Parathyroid adenoma (tissue), 2 donors: ENCODE measurements around the gene ANKRD53.

Experiments used
- H2AFZ ChIP-seq: fragments of 300-600 bp; sonication (generic); one replicate; pipeline ENCODE4 v1.7.0; 2017; ENCODE audit warnings: antibody characterized with exemption, mild to moderate bottlenecking
- H3K27ac ChIP-seq: fragments of 300-600 bp; sonication (generic); one replicate; pipeline ENCODE4 v1.7.0; 2017
- H3K27me3 ChIP-seq: fragments of 300-600 bp; sonication (generic); one replicate; pipeline ENCODE4 v1.7.0; 2017; ENCODE audit warnings: low read length; ENCODE audit not compliant: control insufficient read depth, insufficient read depth
- H3K36me3 ChIP-seq: fragments of 300-600 bp; sonication (generic); one replicate; pipeline ENCODE4 v1.7.0; 2017; ENCODE audit warnings: low read length; ENCODE audit not compliant: control insufficient read depth, insufficient read depth
- H3K4me1 ChIP-seq: fragments of 300-600 bp; sonication (generic); one replicate; pipeline ENCODE4 v1.7.0; 2017; ENCODE audit warnings: control low read depth
- H3K4me2 ChIP-seq: fragments of 300-600 bp; sonication (generic); one replicate; pipeline ENCODE4 v1.7.0; 2017; ENCODE audit warnings: low read length
- H3K4me3 ChIP-seq: fragments of 300-600 bp; sonication (generic); one replicate; pipeline ENCODE4 v1.7.0; 2017; ENCODE audit warnings: low read depth, low read length
- H3K79me2 ChIP-seq: fragments of 300-600 bp; sonication (generic); one replicate; pipeline ENCODE4 v1.7.0; 2017; ENCODE audit warnings: control low read depth
- H3K9ac ChIP-seq: fragments of 300-600 bp; sonication (generic); one replicate; pipeline ENCODE4 v1.7.0; 2017; ENCODE audit warnings: mild to moderate bottlenecking
- H3K9me3 ChIP-seq: fragments of 300-600 bp; sonication (generic); one replicate; pipeline ENCODE4 v1.7.0; 2017; ENCODE audit warnings: low read length; ENCODE audit not compliant: control insufficient read depth
- TF ChIP-seq, protein P1 (sequence below): fragments of 300-600 bp; sonication (generic); IDR thresholded peaks from one replicate; pipeline ENCODE4 v1.7.0; 2017; ENCODE audit warnings: antibody characterized with exemption, mild to moderate bottlenecking
- donor health status: primary hyperparathyroidism.

The ANKRD53 gene

DNA sequence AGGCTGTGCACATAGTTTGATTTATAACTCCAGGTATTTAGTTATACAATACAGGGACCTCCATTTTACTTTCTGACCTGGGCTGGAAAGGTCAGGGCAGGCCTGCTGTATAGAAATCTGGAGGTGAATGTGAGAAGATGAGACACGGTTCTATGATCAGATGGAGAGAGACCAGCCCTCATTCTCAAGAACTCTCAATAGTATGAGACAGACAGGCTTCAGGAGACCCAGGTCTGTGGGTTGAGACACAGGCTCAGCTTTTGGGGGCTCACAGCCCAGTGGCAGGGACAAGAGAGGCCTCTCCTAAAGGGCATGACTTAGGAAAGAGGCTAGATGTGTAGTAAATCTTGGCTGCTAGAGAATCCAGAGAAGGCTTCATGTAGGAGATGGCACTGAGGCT, 43.4 kb upstream of the ANKRD53 start:
- TF ChIP-seq, protein P1, sequence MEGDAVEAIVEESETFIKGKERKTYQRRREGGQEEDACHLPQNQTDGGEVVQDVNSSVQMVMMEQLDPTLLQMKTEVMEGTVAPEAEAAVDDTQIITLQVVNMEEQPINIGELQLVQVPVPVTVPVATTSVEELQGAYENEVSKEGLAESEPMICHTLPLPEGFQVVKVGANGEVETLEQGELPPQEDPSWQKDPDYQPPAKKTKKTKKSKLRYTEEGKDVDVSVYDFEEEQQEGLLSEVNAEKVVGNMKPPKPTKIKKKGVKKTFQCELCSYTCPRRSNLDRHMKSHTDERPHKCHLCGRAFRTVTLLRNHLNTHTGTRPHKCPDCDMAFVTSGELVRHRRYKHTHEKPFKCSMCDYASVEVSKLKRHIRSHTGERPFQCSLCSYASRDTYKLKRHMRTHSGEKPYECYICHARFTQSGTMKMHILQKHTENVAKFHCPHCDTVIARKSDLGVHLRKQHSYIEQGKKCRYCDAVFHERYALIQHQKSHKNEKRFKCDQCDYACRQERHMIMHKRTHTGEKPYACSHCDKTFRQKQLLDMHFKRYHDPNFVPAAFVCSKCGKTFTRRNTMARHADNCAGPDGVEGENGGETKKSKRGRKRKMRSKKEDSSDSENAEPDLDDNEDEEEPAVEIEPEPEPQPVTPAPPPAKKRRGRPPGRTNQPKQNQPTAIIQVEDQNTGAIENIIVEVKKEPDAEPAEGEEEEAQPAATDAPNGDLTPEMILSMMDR = no peak

DNA sequence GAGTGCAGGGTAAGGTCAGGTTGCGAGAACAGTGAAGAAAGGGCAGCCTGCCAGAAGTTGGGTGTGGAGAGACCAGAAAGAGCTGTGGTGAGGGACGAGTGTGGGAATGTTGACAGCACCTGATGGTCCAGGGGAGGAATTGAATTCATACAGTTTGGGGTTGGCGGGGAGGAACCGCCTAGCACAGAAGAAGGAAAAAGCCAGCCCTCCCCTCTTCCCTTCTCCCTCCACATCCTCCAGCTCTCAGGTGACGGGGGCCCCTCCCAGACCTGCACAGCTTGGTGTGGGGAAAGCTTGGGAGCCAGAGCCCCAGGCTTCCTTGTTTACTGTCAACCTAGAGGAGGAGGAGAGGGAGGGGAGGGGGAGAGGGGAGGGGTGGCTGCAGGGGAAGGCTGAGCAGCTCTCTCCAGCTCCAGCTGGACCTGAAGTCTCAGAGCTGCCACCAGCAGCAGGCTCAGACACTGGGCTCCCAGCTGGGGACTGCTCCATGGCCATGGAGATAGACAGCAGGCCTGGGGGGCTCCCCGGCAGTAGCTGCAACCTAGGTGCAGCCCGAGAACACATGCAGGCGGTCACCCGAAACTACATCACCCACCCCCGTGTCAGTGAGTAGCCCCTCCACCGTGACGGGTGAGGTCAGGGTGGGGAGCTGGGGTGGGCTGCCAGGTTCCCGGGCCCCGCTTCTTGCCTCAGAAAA, 42.8 kb upstream of the ANKRD53 start, which contains the start of gene ATP6V1B1:
ATP6V1B1 (plus strand) TSS at position 433 of the 697 bp plus-strand sequence; CDS start at position 488, 55 bp downstream.
- TF ChIP-seq, protein P1 = no peak
- Histone ChIP-seq H2AFZ (no peak within 1 kb of the TSS), H3K9ac (no peak within 1 kb of the TSS), H3K36me3 (no peaks in the 10 kb centered on the region), H3K79me2 (no peaks in the 10 kb centered on the region), H3K4me2 (no peak within 1 kb of the TSS), H3K4me1 (no peaks in the 10 kb centered on the region), H3K27me3 (no peaks in the 10 kb centered on the region), H3K9me3 (no peaks in the 10 kb centered on the region), H3K4me3 (no peak within 1 kb of the TSS), H3K27ac (no peak within 1 kb of the TSS)

More for the DNA sequence above, 43.4 kb upstream of the ANKRD53 start:
- no peak overlapping the region for H3K27ac ChIP-seq
- no peaks in the 10 kb centered on the region for H3K79me2 ChIP-seq
- H3K4me2 ChIP-seq = no peak overlapping the region
- H3K36me3 ChIP-seq = no peaks in the 10 kb centered on the region
- no peaks in the 10 kb centered on the region for H3K9me3 ChIP-seq
- no peak overlapping the region for H3K9ac ChIP-seq
- H3K4me1 ChIP-seq = no peaks in the 10 kb centered on the region
- H3K4me3 ChIP-seq = no peak overlapping the region
- no peak overlapping the region for H2AFZ ChIP-seq
- H3K27me3 ChIP-seq = no peaks in the 10 kb centered on the region

DNA sequence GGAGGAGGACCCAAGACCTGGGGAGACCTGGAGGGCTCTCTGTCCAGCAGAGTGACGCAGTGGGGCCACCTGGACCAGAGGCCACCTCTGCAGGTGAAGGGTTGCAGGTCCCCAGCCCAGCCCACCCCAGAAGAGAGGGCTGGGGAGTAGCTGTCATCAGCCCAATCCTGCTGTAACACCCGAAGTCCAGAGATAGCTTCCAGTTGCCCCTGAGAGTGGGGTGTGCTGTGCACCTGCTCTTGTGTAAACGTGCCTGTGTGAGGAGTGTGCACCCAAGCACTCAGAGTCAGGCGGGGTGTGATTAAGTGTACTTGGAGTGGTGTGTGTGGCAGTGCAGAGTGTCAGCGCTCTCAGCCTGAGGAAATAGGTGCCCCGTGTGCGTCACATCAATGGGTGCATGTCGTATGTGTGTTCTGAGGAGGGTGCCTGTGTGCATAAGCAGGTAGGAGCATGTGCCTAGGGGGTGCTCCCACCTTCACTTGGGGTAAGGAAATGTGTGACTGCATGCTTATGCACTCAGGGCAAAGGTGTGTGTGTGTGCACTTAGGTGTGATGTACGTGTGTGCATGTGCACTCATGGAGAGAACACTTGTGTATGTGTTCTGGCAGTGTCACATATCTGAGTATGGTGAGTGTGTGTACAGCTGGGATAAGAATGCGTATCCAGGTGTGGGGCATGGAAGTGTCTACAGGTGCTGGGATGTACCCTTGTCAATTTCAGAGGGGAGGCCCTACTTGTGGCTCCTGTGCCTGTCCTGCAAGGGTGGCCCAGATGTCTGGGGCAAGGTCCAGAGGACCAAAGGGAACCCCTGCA, 42.1 kb upstream of the ANKRD53 start:
- H3K79me2 ChIP-seq = no peaks in the 10 kb centered on the region
- no peak overlapping the region for H3K4me2 ChIP-seq
- H3K4me3 ChIP-seq = no peak overlapping the region
- no peak overlapping the region for H3K9ac ChIP-seq
- H2AFZ ChIP-seq = no peak overlapping the region
- H3K27ac ChIP-seq = no peak overlapping the region
- H3K36me3 ChIP-seq = no peaks in the 10 kb centered on the region
- no peaks in the 10 kb centered on the region for H3K27me3 ChIP-seq
- H3K4me1 ChIP-seq = no peaks in the 10 kb centered on the region
- TF ChIP-seq, protein P1 = no peak
- no peaks in the 10 kb centered on the region for H3K9me3 ChIP-seq

DNA sequence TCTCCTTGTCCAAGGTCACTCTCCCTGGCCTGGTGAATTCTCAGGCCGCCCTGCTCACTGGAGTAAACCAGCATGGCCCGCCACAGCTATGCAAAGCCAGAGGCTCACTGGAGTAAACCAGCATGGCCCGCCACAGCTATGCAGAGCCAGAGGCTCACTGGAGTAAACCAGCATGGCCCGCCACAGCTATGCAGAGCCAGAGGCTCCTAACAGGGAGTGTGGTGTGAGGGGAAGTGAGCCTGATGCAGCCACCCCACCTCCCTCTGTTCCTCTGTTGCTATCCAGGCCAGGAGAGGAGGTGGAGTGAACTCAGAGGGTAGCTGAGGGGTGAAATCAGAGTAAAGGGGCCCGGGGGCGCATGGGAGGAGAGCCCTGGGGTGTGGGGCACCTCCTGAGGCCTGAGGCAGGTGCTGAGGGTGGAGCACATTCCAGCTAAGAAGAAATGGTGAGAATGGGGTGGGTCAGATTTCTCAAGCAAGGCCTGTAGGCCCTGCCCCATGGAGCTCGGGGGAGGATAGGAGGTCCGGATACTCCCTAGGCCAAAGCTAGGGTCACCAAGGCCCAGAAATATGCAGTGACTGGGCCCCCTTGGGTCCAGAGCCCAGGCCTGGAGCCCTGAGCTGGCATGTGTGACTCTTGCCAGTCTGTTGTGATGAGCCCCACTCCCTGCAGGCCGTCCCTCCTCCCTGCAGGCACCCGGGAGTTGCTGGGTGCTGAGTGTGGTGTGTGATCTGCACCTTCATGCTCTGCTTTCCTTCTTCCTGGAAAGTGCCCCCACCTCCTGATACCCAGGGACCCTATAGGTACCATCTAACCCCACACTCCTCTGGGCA, 41.2 kb upstream of the ANKRD53 start:
- Histone ChIP-seq H3K4me2 (no peak overlapping the region), H3K27ac (no peak overlapping the region), H3K4me3 (no peak overlapping the region), H3K4me1 (no peaks in the 10 kb centered on the region), H3K27me3 (no peaks in the 10 kb centered on the region), H3K79me2 (no peaks in the 10 kb centered on the region), H2AFZ (no peak overlapping the region), H3K9ac (no peak overlapping the region), H3K36me3 (no peaks in the 10 kb centered on the region), H3K9me3 (no peaks in the 10 kb centered on the region)
- TF ChIP-seq, protein P1 = no peak
